Fibroblast of the aortic adventitia (primary cell): ENCODE measurements around the gene MAPK8IP1. TPM values are rescaled to one million over a fixed set of nuclear protein-coding genes. Genes with fewer than 3 reads are reported as not detected.

ENCODE experiments used
- DNase-seq: peaks from one replicate; pipeline ENCODE4 v3.0.0-alpha.2; 2010; ENCODE audit warnings: low read depth
- H3K4me3 ChIP-seq: 2 replicates; pipeline ENCODE4 v1.5.1; 2011; ENCODE audit warnings: low read depth, mild to moderate bottlenecking, control low read depth, low read length, moderate library complexity
- CTCF ChIP-seq: IDR thresholded peaks from 2 replicates; pipeline ENCODE4 v1.5.1; 2011; ENCODE audit warnings: mild to moderate bottlenecking, low read length, control low read depth, inconsistent platforms; ENCODE audit not compliant: insufficient read depth
- total RNA-seq: library from RNA; depleted of rRNA; stranded (reverse); fragments of >200 nt; gene quantifications from 2 replicates; pipeline ENCODE4 v1.2.3, GENCODE V29; 2012; ENCODE audit warnings: low replicate concordance

MAPK8IP1 gene
- total RNA-seq, 1 donor = 8.1 TPM

- no peak for DNase-seq
- TF ChIP-seq CTCF = no peak
- no peak overlapping the region for H3K4me3 ChIP-seq
Observed at GRCh38 chr11:45936511-45937054, 51.1 kb downstream of the MAPK8IP1 start.

GRCh38 chr11:45937916-45938315, 52.5 kb downstream of the MAPK8IP1 start:
- no peak for TF ChIP-seq CTCF
- no peak for DNase-seq
- no peak overlapping the region for H3K4me3 ChIP-seq

GRCh38 chr11:45939836-45940235, 54.4 kb downstream of the MAPK8IP1 start:
- peak; percentile 15 for DNase-seq
- no peak overlapping the region for H3K4me3 ChIP-seq
- TF ChIP-seq CTCF = no peak

- no peak for DNase-seq
- no peak overlapping the region for H3K4me3 ChIP-seq
- no peak for TF ChIP-seq CTCF
Observed at GRCh38 chr11:45941285-45941684, 55.8 kb downstream of the MAPK8IP1 start.

- H3K4me3 ChIP-seq = no peak overlapping the region
- no peak for DNase-seq
- TF ChIP-seq CTCF = no peak
Observed at GRCh38 chr11:45942381-45942780, 56.9 kb downstream of the MAPK8IP1 start.

GRCh38 chr11:45945397-45945999, 60.0 kb downstream of the MAPK8IP1 start:
- no peak for TF ChIP-seq CTCF
- no peak overlapping the region for H3K4me3 ChIP-seq
- DNase-seq = no peak

- TF ChIP-seq CTCF = no peak
- H3K4me3 ChIP-seq = no peak overlapping the region
- no peak for DNase-seq
Observed at GRCh38 chr11:45947885-45948284, 62.4 kb downstream of the MAPK8IP1 start.
